Fibroblast of upper back skin (primary cell): ENCODE results near the gene CAMKV.
"Not testable (repeated sequence)": the region's sequence is repeated elsewhere in the genome, so short reads cannot be mapped to it uniquely, and the experiment has no call there.

Experiments
- DNase-seq: peaks from one replicate; pipeline ENCODE4 v3.0.0-alpha.2; 2013

The CAMKV gene, protein sequence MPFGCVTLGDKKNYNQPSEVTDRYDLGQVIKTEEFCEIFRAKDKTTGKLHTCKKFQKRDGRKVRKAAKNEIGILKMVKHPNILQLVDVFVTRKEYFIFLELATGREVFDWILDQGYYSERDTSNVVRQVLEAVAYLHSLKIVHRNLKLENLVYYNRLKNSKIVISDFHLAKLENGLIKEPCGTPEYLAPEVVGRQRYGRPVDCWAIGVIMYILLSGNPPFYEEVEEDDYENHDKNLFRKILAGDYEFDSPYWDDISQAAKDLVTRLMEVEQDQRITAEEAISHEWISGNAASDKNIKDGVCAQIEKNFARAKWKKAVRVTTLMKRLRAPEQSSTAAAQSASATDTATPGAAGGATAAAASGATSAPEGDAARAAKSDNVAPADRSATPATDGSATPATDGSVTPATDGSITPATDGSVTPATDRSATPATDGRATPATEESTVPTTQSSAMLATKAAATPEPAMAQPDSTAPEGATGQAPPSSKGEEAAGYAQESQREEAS

DNA sequence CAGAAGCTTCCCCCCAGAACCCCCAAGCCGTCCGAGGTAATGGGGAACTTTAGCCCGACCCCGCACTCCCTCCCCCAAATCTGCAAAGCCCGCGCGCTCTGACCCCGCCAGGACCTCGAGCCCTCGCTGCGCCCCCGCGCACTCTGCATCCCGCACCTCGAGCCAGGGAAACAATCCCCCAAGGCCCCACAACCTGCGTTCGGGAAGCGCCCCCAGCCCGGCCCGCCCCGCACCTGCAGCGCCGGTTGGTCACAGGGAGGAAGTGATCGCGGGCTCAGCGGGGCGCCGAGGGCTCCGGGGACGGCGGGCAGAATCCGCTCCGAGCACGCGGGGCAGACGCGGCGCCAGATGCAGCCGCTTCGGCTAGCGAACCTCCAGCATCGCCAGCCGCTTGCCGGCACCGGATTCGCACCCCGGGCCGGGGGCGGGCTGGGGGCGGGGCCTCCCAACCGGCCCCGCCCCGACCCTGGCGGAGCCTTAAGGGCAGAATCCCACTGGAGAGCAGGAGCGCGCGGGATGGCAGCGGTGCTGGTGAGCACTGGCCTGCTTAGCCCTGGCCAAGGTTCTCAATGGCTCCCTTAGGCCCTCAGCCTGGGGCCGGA, at the start of gene CAMKV:
Gene CAMKV (minus strand): TSS at position 382 of the 602 bp plus-strand sequence. CDS start 7,518 bp downstream, outside the sequence.
- no peak for DNase-seq

DNA sequence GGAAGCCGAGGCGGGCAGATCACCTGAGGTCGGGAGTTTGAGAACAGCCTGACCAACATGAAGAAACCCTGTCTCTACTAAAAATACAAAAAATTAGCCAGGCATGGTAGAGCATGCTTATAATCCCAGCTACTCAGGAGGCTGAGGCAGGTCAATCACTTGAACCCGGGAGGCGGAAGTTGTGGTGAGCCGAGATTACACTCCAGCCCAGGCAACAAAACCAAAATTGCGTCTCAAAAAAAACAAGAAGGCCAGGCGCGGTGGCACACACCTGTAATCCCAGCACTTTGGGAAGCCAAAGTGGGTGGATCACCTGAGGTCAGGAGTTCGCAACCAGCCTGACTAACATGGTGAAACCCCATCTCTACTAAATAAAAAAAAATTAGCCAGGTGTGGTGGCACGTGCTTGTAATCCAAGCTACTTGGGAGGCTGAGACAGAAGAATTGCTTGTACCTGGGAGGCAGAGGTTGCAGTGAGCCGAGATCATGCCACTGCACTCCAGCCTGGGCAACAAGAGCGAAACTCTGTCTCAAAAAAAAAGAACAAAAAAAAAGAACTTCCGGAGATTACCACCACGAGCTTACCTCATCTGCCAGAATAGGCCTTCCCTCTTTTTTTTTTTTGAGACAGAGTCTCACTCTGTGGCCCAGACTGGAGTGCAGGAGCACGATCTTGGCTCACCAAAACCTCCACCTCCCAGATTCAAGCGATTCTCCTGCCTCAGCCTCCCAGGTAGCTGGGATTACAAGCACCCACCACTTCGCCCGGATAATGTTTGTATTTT, 48.3 kb upstream of the CAMKV start:
- not testable (repeated sequence) for DNase-seq

DNA sequence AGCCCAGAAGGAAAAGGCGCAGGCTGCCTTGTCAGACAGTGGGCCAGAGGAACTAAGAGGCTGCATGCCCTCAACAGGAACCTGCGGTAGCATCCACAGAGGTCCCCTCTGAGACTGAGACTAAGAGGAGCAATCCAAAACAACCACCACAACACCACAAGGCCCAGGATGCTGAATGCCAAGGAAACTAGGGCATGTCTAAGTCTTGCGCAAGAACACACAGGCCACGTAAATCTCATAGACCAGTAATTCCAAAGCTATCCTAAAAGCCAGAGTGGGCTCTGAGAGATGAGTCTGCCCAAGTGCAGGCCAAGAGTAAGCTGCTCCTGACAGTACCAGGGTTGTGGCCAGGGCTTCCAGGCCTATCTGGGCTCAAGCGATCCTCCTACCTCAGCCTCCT, 47.0 kb upstream of the CAMKV start:
- peak; percentile 32 for DNase-seq

DNA sequence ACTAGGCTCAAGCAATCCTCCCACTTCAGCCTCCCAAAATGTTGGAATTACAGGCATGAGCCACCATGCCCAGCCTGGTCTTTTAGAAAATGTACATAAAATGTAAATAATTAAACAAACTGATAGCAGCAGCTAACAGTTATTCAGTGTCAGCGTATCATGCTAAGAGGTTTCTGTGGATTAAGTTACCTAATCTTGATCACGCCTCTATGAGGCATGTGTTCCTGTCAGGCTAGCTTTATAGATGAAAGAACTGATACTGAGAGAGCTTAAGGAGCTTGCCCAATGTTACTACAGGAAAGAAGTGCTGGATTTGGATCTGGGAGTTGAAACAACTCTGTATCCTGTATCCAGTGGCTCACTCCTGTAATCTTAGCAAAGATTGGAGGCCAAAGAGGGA, 45.2 kb upstream of the CAMKV start:
- DNase-seq, result no peak

DNA sequence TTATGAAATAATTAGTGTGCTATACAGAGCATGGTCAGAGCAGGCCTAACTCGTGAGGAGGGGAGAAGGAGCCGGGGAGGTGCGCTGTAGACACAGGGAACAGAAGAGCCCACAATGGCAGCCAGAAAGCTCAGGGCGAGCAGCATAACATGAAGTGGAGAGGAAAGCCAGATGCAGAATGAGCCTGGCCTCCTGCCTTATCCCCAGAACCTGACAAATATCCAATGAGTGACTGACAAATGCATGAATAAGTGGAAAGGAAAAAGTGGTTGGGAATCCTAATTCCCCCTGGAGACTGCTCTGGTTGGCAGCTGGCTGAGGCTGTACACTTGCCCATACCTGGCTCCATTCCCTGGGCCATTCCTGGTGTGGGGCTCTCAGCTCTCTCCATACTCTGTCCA, 43.2 kb upstream of the CAMKV start:
- no peak for DNase-seq

DNA sequence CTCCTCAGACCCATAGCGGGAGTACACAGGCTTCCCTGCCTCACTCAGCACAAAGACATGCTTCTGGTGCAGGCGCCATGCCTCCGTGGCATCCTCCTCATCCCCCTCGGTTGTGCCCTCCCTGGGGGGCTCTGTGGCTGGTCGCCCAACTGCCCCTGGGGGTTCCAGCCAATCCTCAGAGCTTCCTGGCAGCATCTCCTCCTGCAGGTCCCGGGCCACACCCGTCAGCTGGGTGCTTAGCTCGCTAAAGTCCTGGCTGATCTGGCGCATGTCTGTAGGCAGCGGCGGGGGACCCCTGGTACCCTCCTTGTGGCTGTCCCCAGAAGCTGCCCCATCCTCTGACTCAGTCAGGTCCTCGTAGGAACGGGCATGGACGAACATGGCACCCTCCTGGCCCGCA, 41.9 kb upstream of the CAMKV start:
- DNase-seq, result no peak

DNA sequence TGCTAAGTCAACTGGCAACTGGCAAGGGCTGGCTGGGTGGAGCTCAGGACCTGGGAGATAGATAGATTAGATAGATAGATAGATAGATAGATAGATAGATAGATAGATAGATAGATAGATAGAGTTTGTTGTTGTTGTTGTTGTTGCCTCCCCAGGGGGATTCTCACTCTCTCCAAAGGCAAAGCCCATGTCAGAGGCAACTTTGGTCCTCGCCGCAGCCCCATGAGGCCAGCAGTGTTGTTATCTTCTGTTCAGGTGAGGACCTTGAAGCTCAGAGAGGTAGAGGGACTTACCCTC, 41.4 kb upstream of the CAMKV start:
- no peak for DNase-seq

DNA sequence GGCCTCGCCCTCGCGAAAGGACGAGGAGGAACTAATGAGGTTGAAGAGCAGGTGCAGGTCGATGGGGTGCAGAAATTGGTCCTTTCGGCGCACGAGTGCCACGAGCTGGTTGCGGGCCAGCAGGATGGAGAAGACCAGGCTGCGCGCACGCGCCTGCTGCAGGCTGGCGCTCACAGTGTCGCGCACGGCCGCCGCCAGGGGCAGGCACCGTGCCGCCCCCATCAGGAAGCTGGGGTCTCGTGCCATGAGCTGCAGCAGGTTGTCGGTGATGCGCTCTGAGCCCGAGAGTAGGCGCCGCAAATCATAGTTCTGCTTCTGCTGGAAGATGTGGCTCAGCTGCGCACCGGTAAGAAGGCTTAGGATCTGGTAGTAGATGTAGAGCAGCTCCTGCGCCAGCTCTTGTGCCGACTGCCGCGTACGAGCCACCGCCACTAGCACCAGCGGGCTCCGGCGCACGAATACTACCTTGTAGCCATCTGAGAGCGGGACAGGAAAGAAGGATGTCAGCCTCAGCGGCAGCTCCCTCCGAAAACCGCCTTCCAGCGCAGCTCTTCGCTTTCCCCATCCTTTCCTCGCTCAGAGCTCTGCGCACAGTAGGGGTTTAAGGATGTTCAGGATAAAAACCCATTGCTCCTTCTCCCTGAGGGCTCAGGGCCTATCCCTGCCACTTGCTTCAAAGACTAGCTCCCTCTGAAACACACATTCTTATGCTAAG, 40.9 kb upstream of the CAMKV start:
- DNase-seq, result no peak

DNA sequence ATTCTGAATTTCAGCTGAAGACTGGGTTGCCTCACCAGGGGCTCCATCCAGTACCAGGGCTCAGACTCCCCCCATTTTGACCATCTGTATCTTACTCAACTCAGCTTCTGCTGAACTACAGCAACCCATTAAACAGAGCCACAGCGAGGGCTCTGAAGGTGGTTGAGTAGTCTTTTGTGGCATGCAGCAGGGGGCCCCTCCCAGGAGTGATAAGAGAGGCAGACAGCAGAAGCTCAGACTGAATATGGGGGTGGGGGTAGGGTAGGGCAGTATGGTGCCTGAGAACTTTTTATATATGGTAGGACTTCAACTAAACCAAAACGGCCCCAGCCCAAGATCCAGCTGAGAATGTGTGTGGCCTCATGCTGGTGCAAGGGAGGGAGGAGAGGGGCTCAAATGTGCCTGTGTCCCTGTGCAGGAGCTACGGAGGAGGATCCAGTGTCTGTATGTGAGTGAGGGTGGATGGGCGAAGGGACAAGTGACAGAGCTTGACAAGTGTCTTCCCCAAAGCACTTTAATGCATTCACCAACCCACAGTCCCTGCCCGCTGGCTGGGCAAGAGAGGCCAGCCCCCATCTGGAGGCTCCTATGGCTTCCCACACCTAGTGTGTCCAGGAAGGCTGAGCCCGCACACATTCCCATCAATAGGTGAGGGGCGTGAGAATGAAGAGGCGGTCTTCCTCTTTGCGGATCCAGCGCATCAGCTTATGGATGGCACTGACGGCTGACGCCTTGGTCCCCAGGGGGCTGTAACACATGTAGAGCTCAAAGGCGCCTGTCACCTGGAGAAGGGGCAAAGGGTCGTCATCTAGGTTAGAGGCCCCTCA, 38.9 kb upstream of the CAMKV start:
- no peak for DNase-seq

DNA sequence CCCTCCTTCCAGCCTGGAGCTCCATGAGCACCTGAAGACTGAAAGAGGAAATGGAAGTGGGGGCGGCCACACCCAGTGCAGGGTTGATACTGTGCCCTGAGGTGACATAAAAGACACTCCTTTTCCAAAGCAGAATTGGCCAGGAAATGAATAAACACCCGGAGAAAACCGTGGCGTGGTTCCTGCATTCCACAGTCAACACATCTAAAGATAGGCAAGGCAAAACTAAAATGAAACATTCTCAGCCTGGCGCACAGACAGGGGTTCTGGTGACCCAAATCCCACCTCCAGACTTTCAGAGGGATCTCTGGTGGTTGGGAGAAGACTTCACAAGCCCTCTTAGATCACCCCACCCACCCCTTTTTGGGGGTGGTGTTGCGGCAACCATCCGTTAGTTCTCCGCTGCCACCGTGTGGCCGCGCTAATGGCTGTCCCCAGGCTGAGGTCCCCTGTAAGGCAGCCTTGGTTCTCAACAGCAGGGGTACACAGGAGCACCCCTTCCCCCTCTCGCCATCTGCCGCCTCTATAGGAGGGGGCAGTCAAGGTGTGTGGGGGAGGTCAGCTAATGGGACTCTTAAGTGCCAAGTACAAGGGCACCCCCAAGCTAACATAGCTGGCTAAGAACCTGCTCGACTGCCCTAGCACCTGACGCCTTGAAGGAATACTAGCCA, 36.5 kb upstream of the CAMKV start:
- DNase-seq, result peak; percentile 43

DNA sequence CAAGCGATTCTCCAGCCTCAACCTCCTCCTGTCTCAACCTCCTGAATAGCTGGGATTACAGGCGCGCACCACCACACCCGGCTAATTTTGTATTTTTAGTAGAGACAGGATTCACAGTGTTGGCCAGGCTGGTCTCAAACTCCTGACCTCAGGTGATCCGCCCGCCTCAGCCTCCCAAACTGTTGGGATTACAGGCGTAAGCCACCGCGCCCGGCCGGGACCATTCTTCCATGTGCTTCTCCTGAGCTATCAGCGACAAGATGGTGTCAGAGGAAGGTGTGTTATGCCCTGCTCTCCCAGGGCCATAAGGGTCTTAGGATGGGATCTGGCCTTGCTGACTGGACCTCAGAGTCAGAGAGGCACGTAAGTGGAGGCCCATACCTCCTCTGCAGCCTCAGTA, 34.7 kb upstream of the CAMKV start:
- not testable (repeated sequence) for DNase-seq

DNA sequence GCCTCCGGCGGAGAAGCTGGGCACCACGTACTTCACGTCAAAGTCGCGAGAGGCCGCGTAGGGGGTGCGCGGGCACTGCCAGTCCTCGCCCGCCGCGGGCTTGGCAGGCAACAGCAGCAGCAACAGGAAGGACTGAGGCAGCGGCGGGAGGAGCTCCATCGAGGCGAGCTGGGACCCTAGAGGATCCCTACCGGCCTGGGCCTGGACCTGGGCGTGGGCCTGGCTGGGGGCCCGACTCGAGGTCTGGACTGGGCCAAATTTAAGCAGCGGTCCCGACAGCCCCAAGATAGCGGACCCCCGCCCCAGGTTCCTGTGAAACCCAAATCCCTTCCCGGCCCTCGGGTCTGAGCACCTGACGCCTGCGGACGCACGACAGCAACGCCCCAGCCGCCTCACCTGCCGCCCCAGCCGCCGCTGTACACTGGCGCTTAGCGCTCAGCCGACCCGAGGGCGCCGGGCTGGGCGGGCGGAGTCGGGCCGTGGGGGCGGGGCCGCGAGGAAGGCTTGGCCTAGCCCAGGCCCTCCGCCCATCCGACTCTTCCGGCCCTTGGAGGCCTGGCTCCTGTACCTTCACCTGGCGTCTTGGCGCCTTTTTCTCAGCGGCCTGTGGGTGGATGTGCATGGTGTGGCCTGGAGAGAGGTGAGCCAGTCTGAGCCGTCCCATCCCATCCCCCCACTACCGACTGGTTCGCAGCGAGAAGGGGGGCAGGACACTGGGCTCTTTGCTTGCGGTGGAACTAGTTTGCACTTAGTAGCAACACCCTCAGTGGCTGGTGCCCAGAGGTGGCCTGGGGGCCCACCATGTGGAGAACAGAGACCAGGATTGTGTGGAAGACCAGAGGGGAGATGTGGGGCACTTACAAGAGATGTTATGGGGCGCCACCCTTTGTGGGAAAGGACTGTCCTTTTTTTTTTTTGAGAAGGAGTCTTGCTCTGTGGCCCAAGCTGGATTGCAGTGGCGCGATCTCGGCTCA, 34.0 kb upstream of the CAMKV start, which contains the start of gene MST1R:
Gene MST1R (minus strand): TSS at position 423 of the 974 bp plus-strand sequence. CDS start 264 bp downstream, at position 159.
- peak; percentile 19 for DNase-seq

DNA sequence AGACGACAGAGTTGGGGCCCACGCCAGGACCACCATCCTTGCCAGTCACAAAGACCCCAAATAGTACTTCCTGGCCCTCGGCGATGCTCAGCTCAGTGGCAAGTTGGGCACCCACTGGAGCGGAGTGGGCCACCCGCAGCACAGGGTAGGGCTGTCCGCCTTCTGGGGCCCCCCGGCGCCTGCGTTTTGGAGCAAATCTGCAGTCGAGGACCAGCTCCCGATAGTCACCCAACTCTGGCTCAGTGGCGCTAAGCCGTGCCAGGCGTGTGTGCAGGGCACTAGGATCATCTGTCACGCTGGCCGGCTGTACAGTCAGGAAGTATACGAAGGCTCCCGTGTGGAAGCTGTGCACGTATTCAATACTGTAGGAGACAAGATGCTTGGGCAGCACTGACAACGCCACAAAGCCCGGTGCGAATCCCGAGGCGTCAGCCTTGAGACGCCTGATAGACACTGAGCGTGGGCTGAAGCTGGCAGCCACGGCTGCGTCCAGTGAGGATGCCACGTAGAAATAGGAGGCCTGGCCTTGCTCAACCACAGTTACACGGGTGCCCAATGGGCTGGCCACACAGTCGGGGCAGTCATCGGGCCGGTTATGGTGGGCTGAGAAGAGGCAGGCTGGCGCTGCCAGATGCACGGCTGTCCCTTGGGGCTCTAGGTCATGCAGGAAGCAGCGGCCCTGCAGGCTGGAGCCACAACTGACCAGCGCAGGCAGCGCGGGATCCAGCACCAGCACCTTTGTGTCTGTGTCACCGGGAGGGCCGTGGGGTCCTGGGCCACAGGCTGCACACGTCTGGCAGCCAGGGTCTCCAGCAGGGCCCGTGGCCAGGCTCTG, 33.0 kb upstream of the CAMKV start:
- DNase-seq, result no peak

DNA sequence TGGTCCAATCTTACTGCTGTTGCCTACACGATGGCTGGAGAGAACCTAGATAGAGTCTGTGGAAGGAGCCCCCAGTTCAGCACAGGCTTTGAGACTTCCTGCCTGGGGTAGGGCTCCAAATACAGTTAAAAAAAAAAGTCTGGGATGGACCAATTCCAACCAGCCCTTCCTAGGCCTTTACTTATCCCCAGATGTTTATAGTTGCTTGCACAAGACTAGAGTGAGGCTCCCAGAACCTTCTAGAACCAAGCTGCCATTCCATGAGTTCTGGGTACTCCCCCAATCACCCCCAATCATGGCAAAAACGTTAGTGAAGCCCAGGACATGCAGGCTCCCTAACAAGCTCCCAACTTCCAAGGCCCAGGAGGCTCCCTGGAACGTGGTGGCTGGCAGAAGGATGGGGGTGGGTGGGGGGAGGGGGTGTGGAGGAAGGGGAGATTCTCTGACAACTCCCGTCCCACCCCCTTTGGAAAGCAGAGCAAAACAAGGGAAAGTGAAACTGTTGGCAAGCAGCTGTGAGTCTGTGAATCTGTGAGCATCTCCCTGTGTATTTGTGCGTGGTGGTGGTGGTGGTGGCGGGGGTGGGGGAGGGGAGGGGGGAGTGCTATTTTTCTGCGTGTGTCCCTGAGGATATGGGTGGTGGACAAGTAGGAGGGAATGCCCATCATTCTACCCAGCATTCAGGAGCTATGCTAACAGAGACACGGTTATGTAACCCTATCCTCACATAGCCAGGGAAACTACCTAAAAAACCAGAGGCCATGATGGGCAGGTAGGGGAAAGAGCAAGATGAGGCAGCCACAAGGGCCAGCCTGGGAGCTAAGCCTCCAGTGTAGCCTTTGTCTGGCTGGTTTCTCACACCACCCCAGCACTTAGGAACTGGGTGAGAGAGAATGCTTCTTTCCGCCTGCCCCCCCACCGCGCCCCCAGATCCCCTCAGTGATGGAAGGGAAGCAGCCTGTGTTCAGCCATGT, 31.9 kb upstream of the CAMKV start:
- DNase-seq, result no peak

DNA sequence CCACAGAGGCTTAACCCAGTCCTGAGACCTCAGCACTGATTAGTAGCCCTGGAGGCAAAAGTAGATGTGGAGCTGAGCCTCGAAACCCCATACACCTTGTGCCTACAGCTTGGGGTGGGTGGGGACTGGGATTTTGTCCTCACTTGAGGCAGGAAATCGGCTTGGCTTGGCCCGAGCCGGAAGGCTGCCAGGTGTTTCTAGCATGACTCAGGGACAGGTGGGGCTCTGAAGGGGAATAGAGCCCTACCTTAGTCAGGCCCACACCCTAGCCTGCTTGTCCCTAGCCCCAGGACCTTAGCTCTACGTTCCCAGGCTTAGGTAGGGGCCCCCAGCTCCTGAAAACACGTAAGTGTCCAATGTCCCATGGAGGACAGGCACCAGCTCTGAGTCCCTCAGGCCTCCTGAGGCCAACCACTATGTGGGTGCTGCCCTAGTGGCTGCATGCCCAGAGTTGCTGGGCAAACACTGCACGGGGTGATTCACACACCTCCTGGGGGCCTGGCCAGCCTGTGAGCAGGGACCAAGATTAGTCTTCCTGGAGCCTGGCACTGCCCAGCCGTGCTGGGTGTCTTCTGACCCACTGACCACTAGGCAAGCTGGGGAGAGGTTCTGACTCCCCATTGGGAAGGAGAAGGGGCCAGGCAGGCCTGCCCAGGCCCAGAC, 30.9 kb upstream of the CAMKV start:
- no peak for DNase-seq

DNA sequence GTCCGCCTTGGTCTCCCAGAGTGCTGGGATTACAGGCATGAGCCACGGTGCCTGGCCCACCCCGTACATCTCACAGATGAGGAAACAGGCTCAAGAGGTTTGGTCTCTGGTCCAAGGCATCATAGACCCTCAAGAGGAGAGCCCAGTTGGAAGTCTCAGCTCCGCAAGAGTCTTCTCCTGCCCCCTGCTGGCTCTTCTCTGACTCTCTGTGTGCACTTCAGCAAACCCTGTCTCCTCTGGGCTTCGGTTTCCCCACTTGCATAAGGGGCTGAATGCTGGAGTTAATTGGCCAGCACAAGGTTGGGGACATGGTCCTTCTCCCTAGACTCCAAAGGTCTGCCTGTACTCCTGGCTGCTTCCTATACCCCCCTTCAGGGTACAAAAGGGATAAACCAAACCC, 30.1 kb upstream of the CAMKV start:
- DNase-seq, result peak; percentile 18

DNA sequence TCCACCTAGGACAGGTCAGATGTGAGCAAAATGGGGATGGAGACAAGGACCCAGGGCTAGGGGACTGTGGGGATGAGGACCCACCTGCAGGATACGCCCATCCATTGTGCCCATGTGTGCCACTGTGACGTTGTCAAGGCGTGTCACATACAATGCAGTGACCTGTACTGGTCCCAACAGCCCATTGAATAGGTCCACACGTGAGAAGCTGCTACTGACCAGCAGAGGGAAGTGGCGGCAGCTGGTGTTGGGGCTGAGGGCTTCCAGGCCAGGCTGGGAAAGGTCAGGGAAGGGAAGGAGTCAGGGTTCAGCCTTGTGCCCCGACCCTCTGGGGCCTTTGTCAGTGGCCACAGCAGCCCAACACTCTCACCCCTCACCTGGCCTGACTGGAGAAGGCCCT, 29.3 kb upstream of the CAMKV start:
- DNase-seq, result no peak
